SK-N-SH (cell line): ENCODE measurements around the gene FBN2.

Experiments used
- CHD2 ChIP-seq: fragments of 150-350 bp; IDR thresholded peaks from 2 replicates; pipeline ENCODE4 v1.6.1; 2018; ENCODE audit warnings: low read length; ENCODE audit not compliant: partially characterized antibody
- CTCF ChIP-seq: fragments of 200-600 bp; sonication (generic); IDR thresholded peaks from 2 replicates; pipeline ENCODE4 v1.6.1; 2017; ENCODE audit warnings: antibody characterized with exemption, mild to moderate bottlenecking, moderate library complexity
- GABPA ChIP-seq: IDR thresholded peaks from 2 replicates; pipeline ENCODE4 v1.4.0; 2012; ENCODE audit warnings: low read depth, mild to moderate bottlenecking
- MAX ChIP-seq: IDR thresholded peaks from 2 replicates; pipeline ENCODE4 v1.4.0; 2012; ENCODE audit warnings: low read depth
- NFIC ChIP-seq: IDR thresholded peaks from 2 replicates; pipeline ENCODE4 v1.4.0; 2012; ENCODE audit warnings: borderline replicate concordance
- NRF1 ChIP-seq: IDR thresholded peaks from 2 replicates; pipeline ENCODE4 v1.6.1; 2012; ENCODE audit warnings: low read depth, mild to moderate bottlenecking, low read length
- POLR2AphosphoS5 ChIP-seq: IDR thresholded peaks from 2 replicates; pipeline ENCODE4 v1.6.1; 2012; ENCODE audit warnings: low read depth, low read length
- RAD21 ChIP-seq: IDR thresholded peaks from 2 replicates; pipeline ENCODE4 v1.6.1; 2012; ENCODE audit warnings: mild to moderate bottlenecking, low read length
- RFX5 ChIP-seq: IDR thresholded peaks from 2 replicates; pipeline ENCODE4 v1.6.1; 2012; ENCODE audit warnings: mild to moderate bottlenecking, improper control_type of control experiment, low read length
- YY1 ChIP-seq: IDR thresholded peaks from 2 replicates; pipeline ENCODE4 v1.4.0; 2012; ENCODE audit warnings: low read depth, mild to moderate bottlenecking
- TF ChIP-seq, protein P1 (sequence below): IDR thresholded peaks from 2 replicates; pipeline ENCODE4 v1.6.1; 2012; ENCODE audit warnings: mild to moderate bottlenecking, low read depth, low read length, moderate library complexity
- TF ChIP-seq, protein P2 (sequence below): fragments of 150-350 bp; IDR thresholded peaks from 2 replicates; pipeline ENCODE4 v1.6.1; 2017; ENCODE audit warnings: antibody characterized with exemption, low read length, low read depth, borderline replicate concordance

DNA sequence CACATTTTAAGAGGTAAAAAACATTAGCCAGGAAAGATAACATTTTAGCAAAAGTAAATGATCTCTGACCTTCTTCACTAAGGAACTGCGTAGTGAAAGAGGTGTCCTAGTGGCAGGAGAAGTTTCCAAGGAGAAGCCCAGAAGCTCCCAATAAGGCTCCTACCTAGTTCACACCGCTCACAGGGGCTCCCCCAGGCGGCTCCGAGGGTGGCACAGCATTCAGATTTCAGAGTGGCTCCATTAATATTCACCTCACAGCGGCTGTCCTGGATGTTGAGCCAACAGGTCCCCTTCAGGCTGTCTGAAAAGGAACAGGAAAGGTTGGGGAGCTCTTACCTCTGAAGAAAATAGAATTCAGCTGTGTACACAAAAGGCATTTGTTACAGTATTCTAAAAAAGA lies 187.3 kb downstream of the FBN2 start:
- no peak for TF ChIP-seq RFX5
- no peak for TF ChIP-seq CTCF
- TF ChIP-seq RAD21, result no peak
- TF ChIP-seq GABPA, result no peak
- no peak for TF ChIP-seq YY1
- no peak for TF ChIP-seq MAX
- no peak for TF ChIP-seq POLR2AphosphoS5
- no peak for TF ChIP-seq NFIC
- TF ChIP-seq, protein P1, sequence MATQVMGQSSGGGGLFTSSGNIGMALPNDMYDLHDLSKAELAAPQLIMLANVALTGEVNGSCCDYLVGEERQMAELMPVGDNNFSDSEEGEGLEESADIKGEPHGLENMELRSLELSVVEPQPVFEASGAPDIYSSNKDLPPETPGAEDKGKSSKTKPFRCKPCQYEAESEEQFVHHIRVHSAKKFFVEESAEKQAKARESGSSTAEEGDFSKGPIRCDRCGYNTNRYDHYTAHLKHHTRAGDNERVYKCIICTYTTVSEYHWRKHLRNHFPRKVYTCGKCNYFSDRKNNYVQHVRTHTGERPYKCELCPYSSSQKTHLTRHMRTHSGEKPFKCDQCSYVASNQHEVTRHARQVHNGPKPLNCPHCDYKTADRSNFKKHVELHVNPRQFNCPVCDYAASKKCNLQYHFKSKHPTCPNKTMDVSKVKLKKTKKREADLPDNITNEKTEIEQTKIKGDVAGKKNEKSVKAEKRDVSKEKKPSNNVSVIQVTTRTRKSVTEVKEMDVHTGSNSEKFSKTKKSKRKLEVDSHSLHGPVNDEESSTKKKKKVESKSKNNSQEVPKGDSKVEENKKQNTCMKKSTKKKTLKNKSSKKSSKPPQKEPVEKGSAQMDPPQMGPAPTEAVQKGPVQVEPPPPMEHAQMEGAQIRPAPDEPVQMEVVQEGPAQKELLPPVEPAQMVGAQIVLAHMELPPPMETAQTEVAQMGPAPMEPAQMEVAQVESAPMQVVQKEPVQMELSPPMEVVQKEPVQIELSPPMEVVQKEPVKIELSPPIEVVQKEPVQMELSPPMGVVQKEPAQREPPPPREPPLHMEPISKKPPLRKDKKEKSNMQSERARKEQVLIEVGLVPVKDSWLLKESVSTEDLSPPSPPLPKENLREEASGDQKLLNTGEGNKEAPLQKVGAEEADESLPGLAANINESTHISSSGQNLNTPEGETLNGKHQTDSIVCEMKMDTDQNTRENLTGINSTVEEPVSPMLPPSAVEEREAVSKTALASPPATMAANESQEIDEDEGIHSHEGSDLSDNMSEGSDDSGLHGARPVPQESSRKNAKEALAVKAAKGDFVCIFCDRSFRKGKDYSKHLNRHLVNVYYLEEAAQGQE, result no peak
- no peak for TF ChIP-seq CHD2
- TF ChIP-seq, protein P2, sequence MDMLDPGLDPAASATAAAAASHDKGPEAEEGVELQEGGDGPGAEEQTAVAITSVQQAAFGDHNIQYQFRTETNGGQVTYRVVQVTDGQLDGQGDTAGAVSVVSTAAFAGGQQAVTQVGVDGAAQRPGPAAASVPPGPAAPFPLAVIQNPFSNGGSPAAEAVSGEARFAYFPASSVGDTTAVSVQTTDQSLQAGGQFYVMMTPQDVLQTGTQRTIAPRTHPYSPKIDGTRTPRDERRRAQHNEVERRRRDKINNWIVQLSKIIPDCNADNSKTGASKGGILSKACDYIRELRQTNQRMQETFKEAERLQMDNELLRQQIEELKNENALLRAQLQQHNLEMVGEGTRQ, result no peak
- no peak for TF ChIP-seq NRF1
